ENCODE measurements around the gene NDC1.
"Not testable (repeated sequence)": the region's sequence is repeated elsewhere in the genome, so short reads cannot be mapped to it uniquely, and the experiment has no call there.

DNA sequence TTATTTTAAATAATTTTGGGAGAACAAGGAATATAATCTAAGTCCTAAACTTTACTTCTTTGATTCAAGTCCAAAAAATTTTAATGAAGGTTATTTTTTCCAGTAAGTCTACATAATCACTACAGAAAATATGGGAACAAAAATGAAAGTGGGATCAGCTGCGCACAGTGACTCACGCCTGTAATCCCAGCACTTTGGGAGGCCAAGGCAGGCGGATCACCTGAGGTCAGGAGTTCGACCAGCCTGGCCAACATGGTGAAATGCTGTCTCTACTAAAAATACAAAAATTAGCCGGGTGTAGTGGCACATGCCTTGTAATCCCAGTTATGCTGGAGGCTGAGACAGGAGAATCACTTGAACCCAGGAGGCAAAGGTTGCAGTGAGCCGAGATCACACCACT, 45.5 kb upstream of the NDC1 start:
- TF ChIP-seq, protein P1, sequence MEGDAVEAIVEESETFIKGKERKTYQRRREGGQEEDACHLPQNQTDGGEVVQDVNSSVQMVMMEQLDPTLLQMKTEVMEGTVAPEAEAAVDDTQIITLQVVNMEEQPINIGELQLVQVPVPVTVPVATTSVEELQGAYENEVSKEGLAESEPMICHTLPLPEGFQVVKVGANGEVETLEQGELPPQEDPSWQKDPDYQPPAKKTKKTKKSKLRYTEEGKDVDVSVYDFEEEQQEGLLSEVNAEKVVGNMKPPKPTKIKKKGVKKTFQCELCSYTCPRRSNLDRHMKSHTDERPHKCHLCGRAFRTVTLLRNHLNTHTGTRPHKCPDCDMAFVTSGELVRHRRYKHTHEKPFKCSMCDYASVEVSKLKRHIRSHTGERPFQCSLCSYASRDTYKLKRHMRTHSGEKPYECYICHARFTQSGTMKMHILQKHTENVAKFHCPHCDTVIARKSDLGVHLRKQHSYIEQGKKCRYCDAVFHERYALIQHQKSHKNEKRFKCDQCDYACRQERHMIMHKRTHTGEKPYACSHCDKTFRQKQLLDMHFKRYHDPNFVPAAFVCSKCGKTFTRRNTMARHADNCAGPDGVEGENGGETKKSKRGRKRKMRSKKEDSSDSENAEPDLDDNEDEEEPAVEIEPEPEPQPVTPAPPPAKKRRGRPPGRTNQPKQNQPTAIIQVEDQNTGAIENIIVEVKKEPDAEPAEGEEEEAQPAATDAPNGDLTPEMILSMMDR (IDR thresholded peaks at IDR 0.05) = not testable (repeated sequence)
- TF ChIP-seq EZH2phosphoT487 (IDR thresholded peaks at IDR 0.05) = not testable (repeated sequence)
